ENCODE data around the gene ATOH8.

Gene ATOH8

GRCh38 chr2:85834466-85834865 is 80.7 kb downstream of the ATOH8 start:
- no peak for DNase-seq

Data from activated CD4-positive, alpha-beta T cell treated with anti-CD3 and anti-CD28 coated beads, Interleukin-10, Interleukin-2, amounts not matched to agents 100 ng/mL and 50 ng/mL, durations not matched to agents 16 hours and 8 hours (primary cell).